Loucy (cell line): ENCODE results near the gene TBX21.

Experiments used
- EZH2phosphoT487 ChIP-seq: fragments of 200-600 bp; IDR thresholded peaks from 2 replicates; pipeline ENCODE4 v1.6.1; 2018; ENCODE audit warnings: antibody characterized with exemption, mild to moderate bottlenecking, moderate library complexity, borderline replicate concordance
- TF ChIP-seq, protein P1 (sequence below): fragments of 200-600 bp; sonication (generic); conservative IDR thresholded peaks from 2 replicates; pipeline ENCODE4 v1.5.1; 2014; ENCODE audit warnings: mild to moderate bottlenecking, antibody characterized with exemption, low read length

DNA sequence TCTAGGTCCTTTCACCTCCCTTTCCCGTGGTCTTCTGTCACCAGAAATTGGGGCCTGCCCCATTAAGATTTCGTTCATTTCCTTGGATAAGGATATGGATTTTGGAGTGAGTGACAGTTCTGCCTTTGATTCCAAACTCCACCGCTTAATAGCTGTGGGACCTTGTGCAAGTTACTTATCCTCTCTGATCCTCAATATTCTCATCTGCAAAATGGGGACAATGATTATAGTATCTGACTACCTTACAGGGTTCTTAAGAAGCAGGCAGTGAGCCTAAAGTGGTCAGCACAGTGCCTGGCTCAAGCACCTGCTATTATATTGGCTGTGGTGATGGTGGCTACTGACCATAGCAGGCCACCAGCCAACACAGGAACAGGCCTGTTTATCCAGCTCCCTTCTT, 23.4 kb upstream of the TBX21 start:
- TF ChIP-seq, protein P1, sequence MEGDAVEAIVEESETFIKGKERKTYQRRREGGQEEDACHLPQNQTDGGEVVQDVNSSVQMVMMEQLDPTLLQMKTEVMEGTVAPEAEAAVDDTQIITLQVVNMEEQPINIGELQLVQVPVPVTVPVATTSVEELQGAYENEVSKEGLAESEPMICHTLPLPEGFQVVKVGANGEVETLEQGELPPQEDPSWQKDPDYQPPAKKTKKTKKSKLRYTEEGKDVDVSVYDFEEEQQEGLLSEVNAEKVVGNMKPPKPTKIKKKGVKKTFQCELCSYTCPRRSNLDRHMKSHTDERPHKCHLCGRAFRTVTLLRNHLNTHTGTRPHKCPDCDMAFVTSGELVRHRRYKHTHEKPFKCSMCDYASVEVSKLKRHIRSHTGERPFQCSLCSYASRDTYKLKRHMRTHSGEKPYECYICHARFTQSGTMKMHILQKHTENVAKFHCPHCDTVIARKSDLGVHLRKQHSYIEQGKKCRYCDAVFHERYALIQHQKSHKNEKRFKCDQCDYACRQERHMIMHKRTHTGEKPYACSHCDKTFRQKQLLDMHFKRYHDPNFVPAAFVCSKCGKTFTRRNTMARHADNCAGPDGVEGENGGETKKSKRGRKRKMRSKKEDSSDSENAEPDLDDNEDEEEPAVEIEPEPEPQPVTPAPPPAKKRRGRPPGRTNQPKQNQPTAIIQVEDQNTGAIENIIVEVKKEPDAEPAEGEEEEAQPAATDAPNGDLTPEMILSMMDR: no peak
- no peak for TF ChIP-seq EZH2phosphoT487
